GM21360 (cell line): ENCODE measurements around the gene FPGS.

ENCODE experiments used
- ATAC-seq: cut with Tn5 transposase; IDR thresholded peaks from one replicate; pipeline ENCODE4 v1.9.1; 2021; ENCODE audit warnings: mild to moderate bottlenecking, moderate library complexity; ENCODE audit not compliant: unreplicated experiment

The FPGS gene

GRCh38 chr9:127856094-127856728, 53.5 kb downstream of the FPGS start:
- ATAC-seq = no peak

- no peak for ATAC-seq
These were observed 54.0 kb downstream of the FPGS start for GRCh38 chr9:127856729-127857116.

GRCh38 chr9:127857278-127857677, 54.6 kb downstream of the FPGS start:
- ATAC-seq = no peak

- no peak for ATAC-seq
These were observed 55.4 kb downstream of the FPGS start for GRCh38 chr9:127858041-127858512.

GRCh38 chr9:127860260-127860659, 57.6 kb downstream of the FPGS start:
- ATAC-seq = no peak

- no peak for ATAC-seq
These were observed 58.1 kb downstream of the FPGS start for GRCh38 chr9:127860779-127861178.

GRCh38 chr9:127862075-127863011, 59.7 kb downstream of the FPGS start:
- no peak for ATAC-seq

- no peak for ATAC-seq
These were observed 60.5 kb downstream of the FPGS start for GRCh38 chr9:127863191-127863621.
